ENCODE results near the gene HIBCH. TPM values are rescaled to one million over a fixed set of nuclear protein-coding genes. Genes with fewer than 3 reads are reported as not detected.
A peak's percentile ranks its signal among the peaks of the same experiment; 100 is the strongest.

HIBCH gene, protein sequence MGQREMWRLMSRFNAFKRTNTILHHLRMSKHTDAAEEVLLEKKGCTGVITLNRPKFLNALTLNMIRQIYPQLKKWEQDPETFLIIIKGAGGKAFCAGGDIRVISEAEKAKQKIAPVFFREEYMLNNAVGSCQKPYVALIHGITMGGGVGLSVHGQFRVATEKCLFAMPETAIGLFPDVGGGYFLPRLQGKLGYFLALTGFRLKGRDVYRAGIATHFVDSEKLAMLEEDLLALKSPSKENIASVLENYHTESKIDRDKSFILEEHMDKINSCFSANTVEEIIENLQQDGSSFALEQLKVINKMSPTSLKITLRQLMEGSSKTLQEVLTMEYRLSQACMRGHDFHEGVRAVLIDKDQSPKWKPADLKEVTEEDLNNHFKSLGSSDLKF
- 17.1 TPM for polyA plus RNA-seq (2013, experiment 1 of 2)
- polyA plus RNA-seq (2013, experiment 2 of 2): 18.5 TPM

GRCh38 chr2:190319555-190320498 is at the start of gene HIBCH:
TSS of gene HIBCH (minus strand) at chr2:190319826. CDS start at chr2:190319750, 76 bp downstream.
- H2BK5ac ChIP-seq (ENCODE audit: low read depth, low read length, poor library complexity, severe bottlenecking): no peak within 1 kb of the TSS
- no peak within 1 kb of the TSS for H4K8ac ChIP-seq (ENCODE audit: low read length)
- peak within 1 kb of the TSS; percentile 52 to 58 for H3K18ac ChIP-seq (ENCODE audit: low read depth in 1 of 2, low read length in 2 of 2)
- no peak within 1 kb of the TSS for H2AK5ac ChIP-seq (ENCODE audit: low read length, severe bottlenecking)
- no peak within 1 kb of the TSS for H4K91ac ChIP-seq (ENCODE audit: low read length)
- H2AFZ ChIP-seq (ENCODE audit: low read depth, low read length): peak within 1 kb of the TSS; percentile 77
- H3K14ac ChIP-seq (ENCODE audit: low read length in 2 of 2): peak within 1 kb of the TSS in 1 of 2 experiments; percentile 4
- H3K4me1 ChIP-seq (ENCODE audit: control insufficient read depth, insufficient read depth, low read depth, low read length): peaks cover 8% of the 10 kb centered on the region
- H3K9me3 ChIP-seq (ENCODE audit: control insufficient read depth, low read length): no peaks in the 10 kb centered on the region
- no peak within 1 kb of the TSS for H2BK12ac ChIP-seq (ENCODE audit: low read length in 2 of 2)
- H3K4me3 ChIP-seq (ENCODE audit: insufficient read depth in 1 of 2, low read depth in 1 of 2, low read length in 2 of 2): peak within 1 kb of the TSS; percentile 71 to 86
- H3K4me2 ChIP-seq (ENCODE audit: low read length, poor library complexity, severe bottlenecking): peak within 1 kb of the TSS; percentile 95
- no peaks in the 10 kb centered on the region for H3K27me3 ChIP-seq (ENCODE audit: control insufficient read depth in 1 of 2, insufficient read depth in 1 of 2, low read length in 2 of 2)
- H2BK15ac ChIP-seq (ENCODE audit: low read depth, poor library complexity, severe bottlenecking): peak within 1 kb of the TSS; percentile 12
- no peaks in the 10 kb centered on the region for H3K36me3 ChIP-seq (ENCODE audit: control insufficient read depth in 1 of 2, insufficient read depth in 2 of 2, low read depth in 1 of 2, low read length in 2 of 2)
- peak; percentile 99 for DNase-seq
- H3K4ac ChIP-seq (ENCODE audit: low read depth in 1 of 2, low read length in 2 of 2): peak within 1 kb of the TSS in 1 of 2 experiments; percentile 91
- no peak within 1 kb of the TSS for H2BK120ac ChIP-seq (ENCODE audit: low read depth, low read length)
- under 1% methylated on average over 45 of the region's 50 CpGs for WGBS
- H3K23ac ChIP-seq (ENCODE audit: low read length in 2 of 2): peak within 1 kb of the TSS in 1 of 2 experiments; percentile 29
- peak within 1 kb of the TSS; percentile 86 for H3K9ac ChIP-seq (ENCODE audit: low read length)
- H3K79me1 ChIP-seq (replicated peaks; ENCODE audit: low read length, poor library complexity, severe bottlenecking): peaks cover 18% of the 10 kb centered on the region
- peak within 1 kb of the TSS; percentile 78 for H3K27ac ChIP-seq (ENCODE audit: low read length, poor library complexity, severe bottlenecking)

DNA sequence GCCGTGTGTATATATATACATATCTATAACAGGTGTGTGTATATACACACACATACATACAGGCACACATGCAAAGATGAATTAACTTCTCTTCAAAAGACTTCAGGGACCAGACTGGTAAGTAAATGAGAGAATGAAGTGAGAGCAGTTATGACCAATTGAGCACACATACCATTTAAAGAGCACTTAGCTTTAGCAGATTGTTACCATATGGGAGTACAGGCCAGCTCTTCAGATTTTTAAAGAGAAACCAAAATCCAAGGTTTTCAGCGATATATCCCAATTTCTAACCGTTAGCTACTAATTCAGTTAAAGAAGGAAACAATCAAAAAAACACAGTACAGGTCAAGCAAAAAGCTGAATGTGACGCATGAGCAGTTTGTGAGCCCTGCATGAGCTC is 47.5 kb upstream of the HIBCH start:
- no peak overlapping the region for H4K91ac ChIP-seq (ENCODE audit: low read length)
- no peak overlapping the region for H3K4me3 ChIP-seq (ENCODE audit: insufficient read depth in 1 of 2, low read depth in 1 of 2, low read length in 2 of 2)
- H3K9ac ChIP-seq (ENCODE audit: low read length): no peak overlapping the region
- H2BK5ac ChIP-seq (ENCODE audit: low read depth, low read length, poor library complexity, severe bottlenecking): no peak overlapping the region
- no peaks in the 10 kb centered on the region for H3K27me3 ChIP-seq (ENCODE audit: control insufficient read depth in 1 of 2, insufficient read depth in 1 of 2, low read length in 2 of 2)
- WGBS: 94% methylated on average over 3 of the region's 4 CpGs
- no peaks in the 10 kb centered on the region for H3K9me3 ChIP-seq (ENCODE audit: control insufficient read depth, low read length)
- no peak overlapping the region for H3K4ac ChIP-seq (ENCODE audit: low read depth in 1 of 2, low read length in 2 of 2)
- no peak overlapping the region for H3K4me2 ChIP-seq (ENCODE audit: low read length, poor library complexity, severe bottlenecking)
- H3K23ac ChIP-seq (ENCODE audit: low read length in 2 of 2): no peak overlapping the region
- no peak overlapping the region for H3K27ac ChIP-seq (ENCODE audit: low read length, poor library complexity, severe bottlenecking)
- no peak overlapping the region for H2AK5ac ChIP-seq (ENCODE audit: low read length, severe bottlenecking)
- H3K14ac ChIP-seq (ENCODE audit: low read length in 2 of 2): no peak overlapping the region
- no peak overlapping the region for H4K8ac ChIP-seq (ENCODE audit: low read length)
- no peak overlapping the region for H2BK12ac ChIP-seq (ENCODE audit: low read length in 2 of 2)
- no peak overlapping the region for H2BK120ac ChIP-seq (ENCODE audit: low read depth, low read length)
- no peaks in the 10 kb centered on the region for H3K4me1 ChIP-seq (ENCODE audit: control insufficient read depth, insufficient read depth, low read depth, low read length)
- H3K18ac ChIP-seq (ENCODE audit: low read depth in 1 of 2, low read length in 2 of 2): no peak overlapping the region
- peaks cover 3% of the 10 kb centered on the region for H3K79me1 ChIP-seq (replicated peaks; ENCODE audit: low read length, poor library complexity, severe bottlenecking)
- H2AFZ ChIP-seq (ENCODE audit: low read depth, low read length): no peak overlapping the region
- DNase-seq: no peak
- no peak overlapping the region for H2BK15ac ChIP-seq (ENCODE audit: low read depth, poor library complexity, severe bottlenecking)
- H3K36me3 ChIP-seq (ENCODE audit: control insufficient read depth in 1 of 2, insufficient read depth in 2 of 2, low read depth in 1 of 2, low read length in 2 of 2): peaks cover 9 to 79% of the 10 kb centered on the region in 2 experiments

- Histone ChIP-seq H2BK15ac (ENCODE audit: low read depth, poor library complexity, severe bottlenecking) (no peak overlapping the region), H3K4me2 (ENCODE audit: low read length, poor library complexity, severe bottlenecking) (no peak overlapping the region), H4K91ac (ENCODE audit: low read length) (no peak overlapping the region), H3K4ac (ENCODE audit: low read depth in 1 of 2, low read length in 2 of 2) (no peak overlapping the region), H3K18ac (ENCODE audit: low read depth in 1 of 2, low read length in 2 of 2) (no peak overlapping the region), H3K9me3 (ENCODE audit: control insufficient read depth, low read length) (no peaks in the 10 kb centered on the region), H2BK12ac (ENCODE audit: low read length in 2 of 2) (no peak overlapping the region), H3K27me3 (ENCODE audit: control insufficient read depth in 1 of 2, insufficient read depth in 1 of 2, low read length in 2 of 2) (no peaks in the 10 kb centered on the region), H3K4me3 (ENCODE audit: insufficient read depth in 1 of 2, low read depth in 1 of 2, low read length in 2 of 2) (no peak overlapping the region), H3K14ac (ENCODE audit: low read length in 2 of 2) (no peak overlapping the region), H3K27ac (ENCODE audit: low read length, poor library complexity, severe bottlenecking) (no peak overlapping the region), H3K79me1 (replicated peaks; ENCODE audit: low read length, poor library complexity, severe bottlenecking) (peaks cover 3% of the 10 kb centered on the region), H3K4me1 (ENCODE audit: control insufficient read depth, insufficient read depth, low read depth, low read length) (no peaks in the 10 kb centered on the region), H3K23ac (ENCODE audit: low read length in 2 of 2) (no peak overlapping the region), H2BK5ac (ENCODE audit: low read depth, low read length, poor library complexity, severe bottlenecking) (no peak overlapping the region), H2BK120ac (ENCODE audit: low read depth, low read length) (no peak overlapping the region), H2AFZ (ENCODE audit: low read depth, low read length) (no peak overlapping the region), H3K9ac (ENCODE audit: low read length) (no peak overlapping the region), H4K8ac (ENCODE audit: low read length) (no peak overlapping the region), H2AK5ac (ENCODE audit: low read length, severe bottlenecking) (no peak overlapping the region), H3K36me3 (ENCODE audit: control insufficient read depth in 1 of 2, insufficient read depth in 2 of 2, low read depth in 1 of 2, low read length in 2 of 2) (peaks cover 9 to 79% of the 10 kb centered on the region in 2 experiments)
- DNase-seq: no peak
- WGBS: 91% methylated on average over 11 of the region's 11 CpGs
Observed at GRCh38 chr2:190366248-190366753, 46.7 kb upstream of the HIBCH start.

Data from mesenchymal stem cell (in vitro differentiated cells and primary cell).